ENCODE data around the gene PPIP5K1.
A peak's percentile ranks its signal among the peaks of the same experiment; 100 is the strongest.

PPIP5K1 gene

DNA sequence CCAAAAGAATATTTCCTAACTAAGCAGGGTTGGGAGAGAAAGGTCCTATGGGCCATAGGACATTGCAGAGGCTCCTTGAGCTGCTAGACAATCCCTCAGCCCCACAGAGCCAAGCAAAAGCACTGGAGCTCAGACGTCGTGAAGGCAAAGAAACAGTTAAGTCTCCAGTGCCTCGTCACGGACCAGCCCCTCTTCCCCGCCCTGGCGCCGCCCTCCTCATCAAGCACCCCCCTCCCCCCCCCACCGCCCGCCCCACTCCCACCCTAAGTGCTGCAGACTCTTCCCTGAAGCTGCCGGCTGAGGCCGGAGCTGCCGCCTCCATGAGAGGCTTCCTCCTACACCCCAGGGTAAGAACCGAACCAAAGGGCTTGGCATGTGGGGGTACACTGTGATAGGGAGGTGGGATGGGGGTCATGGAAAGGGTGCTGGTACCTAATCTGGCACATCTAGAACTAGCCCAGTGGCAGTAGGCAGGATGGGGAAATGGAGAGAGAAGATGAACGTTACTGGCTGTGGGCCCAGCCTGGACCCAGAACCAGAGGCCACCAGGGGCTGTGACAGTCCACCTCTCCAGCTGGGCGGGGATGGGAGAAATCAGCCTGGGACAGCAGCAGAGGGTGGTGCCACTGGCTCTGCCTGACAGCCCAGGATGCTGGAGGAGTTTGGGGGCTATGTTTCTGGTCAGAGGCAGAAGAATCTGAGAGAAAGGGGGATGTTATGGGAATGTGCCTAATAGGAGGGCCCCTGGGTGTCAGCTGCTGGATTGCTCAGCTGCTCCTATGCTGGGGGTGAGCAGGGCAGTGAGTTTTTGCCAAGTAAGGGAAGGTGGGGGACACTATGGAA lies 72.4 kb downstream of the PPIP5K1 start, which contains the start of gene MAP1A:
Gene MAP1A, plus strand, starts transcription at position 255 of the 843 bp plus-strand sequence. CDS start 3,866 bp downstream, outside the sequence.
- DNase-seq: peak; percentile 82

DNA sequence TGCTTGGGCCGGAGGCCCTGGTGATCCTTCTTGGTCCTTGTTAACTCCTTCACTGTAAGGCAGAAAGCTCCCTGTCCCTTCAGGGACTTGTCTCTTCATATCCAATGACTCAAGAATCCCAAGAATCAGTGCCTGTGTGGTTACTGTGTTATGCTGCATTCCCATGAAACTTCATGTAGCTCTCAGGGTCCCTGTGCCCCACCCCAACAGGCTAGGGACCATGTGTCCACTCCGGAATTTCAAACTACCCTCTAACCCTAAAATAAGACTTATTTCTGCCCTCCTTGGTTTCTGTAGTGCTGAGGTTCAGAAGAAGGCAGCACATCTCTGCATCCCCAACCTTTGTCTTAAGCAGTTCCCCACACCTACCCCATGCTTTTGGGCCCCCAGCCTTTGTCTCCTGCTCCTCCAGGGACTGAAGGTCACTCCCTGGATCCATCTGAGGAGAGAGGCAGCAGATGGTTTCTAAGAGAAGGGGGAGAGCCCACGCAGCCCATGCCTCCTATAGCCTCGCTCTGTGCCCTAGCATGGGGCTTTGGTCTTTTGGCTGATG lies 73.1 kb downstream of the PPIP5K1 start:
- peak; percentile 78 for DNase-seq

DNA sequence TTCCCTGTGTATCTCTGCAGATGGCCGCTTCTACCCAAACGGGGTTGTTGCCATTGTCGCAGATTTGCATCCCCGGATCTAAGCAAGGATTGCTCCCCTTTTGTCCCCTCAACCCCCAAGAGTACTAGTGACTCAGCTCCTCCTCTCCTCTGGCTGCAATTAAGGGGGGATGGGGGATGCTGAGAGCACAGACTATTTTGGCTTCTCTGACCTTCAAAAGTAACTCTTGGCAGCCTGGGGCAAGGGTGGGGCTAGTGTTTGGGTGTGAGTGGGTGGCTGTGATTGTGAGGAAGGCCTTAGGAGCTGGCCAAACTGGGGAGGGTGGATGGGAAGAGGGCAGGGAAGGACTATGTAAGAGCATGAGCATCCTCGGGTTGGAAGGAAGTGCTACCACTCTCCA lies 73.8 kb downstream of the PPIP5K1 start:
- no peak for DNase-seq

DNA sequence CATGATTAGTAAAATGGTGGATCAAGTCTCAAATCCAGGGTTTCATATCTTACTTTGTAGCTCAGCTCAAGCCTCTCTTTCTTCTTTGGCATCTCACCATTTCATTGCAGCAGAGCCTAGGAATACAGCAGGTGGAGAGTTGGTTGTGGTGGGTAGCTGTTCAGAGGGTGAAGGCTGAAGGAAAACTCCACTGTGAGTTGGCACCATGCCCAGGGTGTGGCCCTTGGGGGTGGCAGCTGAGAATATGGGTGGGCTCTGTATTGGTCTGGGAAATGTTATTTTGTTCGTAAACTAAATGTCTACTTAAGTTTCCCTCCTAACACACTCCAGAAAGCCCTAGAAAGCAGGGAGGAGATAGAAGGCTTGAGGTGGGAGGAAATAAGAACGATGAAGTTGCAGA lies 74.3 kb downstream of the PPIP5K1 start:
- no peak for DNase-seq

DNA sequence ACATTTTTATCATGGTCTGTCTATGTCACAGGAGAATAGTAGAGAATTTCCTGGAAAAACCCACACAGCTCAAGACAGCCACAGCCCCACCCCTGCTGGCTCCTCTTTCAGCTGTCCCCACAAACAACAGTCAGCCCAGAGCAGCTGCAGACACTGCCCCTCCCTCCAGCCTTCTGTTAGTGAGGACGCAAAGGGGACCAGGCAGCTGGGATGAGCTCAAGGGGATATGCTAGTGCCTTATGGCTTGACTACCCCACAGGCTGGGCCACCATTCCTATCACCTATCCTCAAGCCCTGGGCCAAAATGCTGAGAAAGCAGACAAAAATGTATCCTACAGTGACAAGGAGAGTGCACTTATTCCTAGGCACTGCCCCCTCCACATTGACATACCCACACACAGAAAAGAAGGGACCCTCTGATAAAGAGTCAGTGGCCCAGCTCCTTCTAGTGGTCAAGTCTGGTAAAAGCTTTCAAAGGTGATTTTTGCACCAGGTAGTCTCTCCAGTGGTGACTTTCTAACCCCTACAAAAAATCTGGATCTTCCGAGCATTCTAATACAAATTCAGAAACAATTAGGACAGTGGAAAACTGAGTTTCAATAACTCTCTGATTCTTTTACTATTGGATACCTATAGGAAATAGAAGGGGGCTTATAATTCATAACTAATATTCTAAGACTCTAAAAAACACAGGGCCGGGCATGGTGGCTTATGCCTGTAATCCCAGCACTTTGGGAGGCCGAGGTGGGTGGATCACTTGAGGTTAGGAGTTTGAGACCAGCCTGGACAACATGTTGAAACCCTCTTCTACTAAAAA lies 75.6 kb downstream of the PPIP5K1 start:
- no peak for DNase-seq

DNA sequence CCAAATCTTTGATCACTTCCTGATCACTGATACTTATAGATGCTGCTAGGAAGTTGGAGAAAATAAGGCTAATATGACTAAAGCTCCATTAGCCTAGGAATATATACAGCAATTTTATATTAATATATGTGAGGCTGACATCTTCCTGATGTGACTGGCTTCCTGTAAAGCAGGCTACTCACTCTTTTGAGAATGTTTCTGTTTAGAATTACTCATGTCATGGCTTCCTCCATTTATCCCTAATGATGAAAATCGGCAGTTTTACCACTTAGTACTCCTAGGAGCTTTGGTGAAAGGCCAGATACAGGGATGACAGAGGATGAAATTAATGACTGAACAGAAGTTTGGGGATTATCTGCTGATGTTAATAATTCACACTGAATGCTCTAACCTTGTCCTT lies 76.5 kb downstream of the PPIP5K1 start:
- DNase-seq: no peak

DNA sequence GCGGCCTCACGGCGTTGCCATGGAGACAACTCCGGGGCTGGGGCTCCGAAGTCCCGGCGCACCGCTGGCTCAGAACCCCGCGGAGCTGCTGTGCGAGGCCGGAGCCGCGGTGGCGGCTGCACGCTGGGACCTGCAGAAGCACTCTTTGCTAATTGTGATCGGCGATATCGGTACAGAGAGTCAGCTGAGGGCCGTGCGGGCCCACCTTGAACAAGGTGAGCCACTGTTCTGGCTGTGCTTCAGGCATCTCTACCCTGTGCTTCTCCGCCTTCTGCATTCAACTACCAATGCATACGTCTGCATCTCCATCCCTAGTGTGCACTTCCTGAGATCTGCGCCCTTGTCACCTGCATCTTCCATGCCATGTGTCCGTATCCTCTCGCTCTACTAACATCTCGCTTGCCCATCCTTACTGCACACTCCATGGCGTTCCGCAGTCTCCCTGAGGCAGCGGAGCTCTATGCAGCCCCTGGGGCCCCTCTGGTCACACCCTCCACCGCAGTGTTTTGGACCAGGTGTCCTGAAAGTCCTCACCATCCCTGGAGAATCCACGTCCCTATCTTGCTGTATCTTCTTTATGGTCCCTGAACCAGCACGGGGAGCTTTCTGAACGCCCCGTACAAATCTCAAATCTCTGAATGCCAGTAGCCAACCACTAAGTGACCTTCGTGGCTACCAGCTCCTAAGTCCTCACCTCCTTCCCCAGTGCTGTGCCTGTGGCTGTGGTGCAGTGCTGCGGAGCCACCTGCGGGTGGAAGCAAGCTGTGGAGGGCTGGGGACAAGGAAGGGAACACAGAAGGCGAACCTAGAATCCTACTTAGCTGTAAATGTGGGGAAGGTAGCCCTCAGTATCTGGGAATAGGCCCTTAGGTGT lies 78.8 kb downstream of the PPIP5K1 start:
- no peak for DNase-seq

DNA sequence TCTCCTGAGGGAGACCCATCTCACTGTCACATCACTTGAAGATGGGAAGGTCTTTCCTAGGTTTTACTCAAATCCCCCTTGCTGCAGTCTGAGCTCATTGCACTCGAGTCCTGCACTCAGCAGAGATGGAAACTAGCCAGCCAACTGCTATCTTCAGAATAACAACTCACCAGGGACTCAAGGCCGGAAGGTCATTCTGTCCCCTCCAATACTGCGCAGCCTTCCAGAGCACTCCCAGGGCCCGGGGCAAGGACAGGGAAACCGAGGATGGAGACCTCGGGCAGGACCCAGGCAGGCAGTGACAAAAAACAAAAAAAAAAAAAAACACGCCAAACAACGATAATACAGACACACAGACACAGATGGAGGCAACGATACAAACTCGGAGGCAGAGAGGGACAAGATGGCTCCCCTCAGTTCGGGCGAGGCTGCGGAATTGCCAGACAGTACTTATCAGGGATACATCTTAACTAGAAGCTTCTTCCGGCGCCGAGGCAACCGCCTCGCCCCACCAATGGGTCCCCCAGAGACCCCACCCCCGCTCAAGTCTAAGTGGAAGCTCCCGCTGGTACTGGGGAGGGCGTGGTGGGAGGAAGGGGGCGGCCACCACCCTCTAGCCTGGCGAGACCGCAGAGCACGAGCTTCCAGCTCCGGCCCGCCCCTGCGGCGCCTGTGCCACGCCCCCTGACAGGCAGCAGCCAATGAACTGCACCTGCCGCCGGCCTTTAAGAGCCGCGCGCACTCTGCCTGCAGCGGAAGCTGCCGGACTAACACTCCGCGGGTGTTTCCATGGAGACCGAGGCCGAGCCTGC lies 79.6 kb downstream of the PPIP5K1 start:
- peak; percentile 99 for DNase-seq

DNA sequence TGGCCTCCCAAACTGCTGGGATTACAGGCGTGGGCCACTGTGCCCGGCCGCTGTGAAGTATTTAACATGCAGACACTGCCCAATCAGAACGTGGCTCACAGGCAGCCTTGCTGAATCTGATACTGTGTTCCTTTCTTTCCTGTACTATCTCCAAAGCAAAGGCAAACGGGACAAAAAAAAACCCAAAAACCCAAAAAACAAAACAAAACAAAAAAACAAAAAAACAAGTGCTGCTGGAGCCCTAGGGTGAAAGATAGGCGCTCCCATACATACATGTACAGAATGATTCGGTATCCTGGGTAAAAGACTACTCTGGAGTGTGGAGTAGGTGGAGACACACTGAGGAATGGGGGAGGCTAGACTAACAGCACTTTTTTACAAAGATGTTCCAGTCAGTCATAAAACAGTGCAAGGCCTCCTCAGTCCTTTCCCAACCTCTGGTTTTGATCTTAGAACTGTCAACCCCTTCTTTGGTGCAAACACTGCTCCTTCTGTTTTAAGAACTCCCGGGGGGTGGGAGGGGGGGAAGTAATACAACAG lies 80.3 kb downstream of the PPIP5K1 start:
- DNase-seq: no peak

DNA sequence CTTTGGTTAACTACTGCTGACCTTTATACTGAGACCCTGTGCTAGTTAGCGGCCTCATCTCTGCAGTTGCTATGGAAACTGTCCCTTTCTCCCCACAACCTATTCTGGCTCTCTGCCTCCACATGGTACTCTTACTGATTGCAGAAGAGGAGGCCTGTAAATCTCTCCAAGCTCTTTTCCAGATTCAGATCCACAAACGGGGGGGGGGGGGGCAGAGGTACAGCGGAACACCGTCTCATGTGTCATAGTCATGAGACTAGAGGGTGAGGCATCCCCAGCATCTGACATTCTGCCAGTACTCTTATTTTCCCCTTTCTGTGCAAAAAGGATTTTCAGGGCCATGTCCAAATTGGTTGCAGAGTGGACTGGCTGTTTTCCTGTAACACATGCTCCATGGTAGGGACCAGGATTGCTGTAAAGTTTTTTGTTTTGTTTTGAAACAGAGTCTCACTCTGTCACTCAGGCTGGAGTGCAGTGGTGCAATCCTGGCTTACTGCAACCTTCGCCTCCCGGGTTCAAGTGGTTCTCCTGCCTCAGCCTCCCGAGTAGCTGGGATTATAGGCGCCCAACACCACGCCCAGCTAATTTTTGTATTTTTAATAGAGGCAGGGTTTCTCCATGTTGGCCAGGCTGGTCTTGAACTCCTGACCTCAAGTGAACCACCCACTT lies 80.9 kb downstream of the PPIP5K1 start:
- no peak for DNase-seq

DNA sequence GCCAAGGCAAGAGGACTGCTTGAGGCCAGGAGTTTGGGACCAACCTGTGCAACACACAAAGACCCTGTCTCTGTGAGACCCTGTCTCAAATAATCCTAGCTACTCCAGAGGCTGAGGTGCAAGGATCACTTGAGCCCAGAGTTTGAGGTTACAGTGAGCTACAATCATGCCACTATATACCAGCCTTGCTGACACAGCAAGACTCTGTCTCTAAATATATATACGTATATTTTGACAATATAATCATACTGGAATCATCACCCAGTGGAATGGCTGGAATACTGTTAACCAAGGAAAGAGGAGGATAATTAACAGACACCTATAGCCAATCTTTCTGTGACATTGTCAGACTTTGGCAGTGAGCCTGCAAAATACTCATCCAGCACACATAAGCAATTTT lies 81.6 kb downstream of the PPIP5K1 start:
- DNase-seq: no peak

DNA sequence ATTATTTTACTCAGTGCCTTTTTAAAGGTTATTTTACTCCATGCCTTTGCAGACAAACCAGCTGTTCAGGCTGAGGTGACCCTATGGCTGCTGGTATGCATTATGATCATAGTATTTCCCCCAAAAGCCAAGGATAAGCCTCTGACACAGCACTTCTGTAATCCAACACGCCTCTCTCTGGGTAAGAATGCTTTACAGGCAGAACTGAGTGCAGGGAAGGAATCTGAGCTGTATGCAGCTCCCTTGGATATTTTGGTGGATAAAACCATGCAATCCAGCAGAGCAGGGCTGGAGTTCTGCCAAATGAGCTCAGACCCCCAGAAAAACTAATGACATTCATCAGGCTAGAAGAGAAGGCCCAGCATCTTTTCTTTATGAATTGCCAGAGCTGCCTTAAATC lies 84.3 kb downstream of the PPIP5K1 start:
- peak; percentile 93 for DNase-seq

DNA sequence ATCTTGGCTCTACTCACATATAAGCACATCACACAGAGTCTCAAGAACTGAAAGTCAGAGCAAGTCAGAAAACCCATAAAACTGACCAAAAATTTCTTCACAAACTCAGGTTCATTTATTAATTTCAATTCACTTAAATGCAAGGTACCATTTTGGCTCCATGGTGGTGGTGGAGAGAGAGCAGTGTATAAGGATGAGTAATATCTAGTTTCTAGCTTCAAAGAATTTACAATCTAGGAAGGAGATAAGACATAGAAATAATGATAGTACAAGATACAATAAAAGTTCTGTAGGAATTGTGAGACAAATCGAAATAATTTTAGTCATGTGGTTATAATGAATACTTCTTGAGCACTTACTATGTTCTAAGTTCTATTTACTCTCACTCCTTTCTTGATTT lies 90.4 kb downstream of the PPIP5K1 start:
- no peak for DNase-seq

DNA sequence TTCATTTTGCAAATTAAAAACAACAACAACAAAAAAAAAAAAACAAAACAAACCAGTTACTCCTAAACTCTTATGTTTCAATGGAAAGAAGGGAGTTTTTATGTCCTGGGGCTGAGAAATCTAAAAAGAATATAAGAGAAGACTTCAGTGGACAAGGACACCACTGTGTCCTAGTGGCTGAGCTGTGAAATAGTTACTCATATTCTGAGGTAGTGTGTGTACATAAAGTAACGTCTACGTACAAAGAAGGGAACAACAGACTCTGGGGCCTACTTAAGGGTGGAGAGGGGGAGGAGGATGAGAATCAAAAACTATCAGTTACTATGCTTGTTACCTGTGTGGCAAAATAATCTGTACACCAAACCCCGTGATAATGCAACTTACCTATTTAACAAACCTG lies 91.0 kb downstream of the PPIP5K1 start:
- no peak for DNase-seq

DNA sequence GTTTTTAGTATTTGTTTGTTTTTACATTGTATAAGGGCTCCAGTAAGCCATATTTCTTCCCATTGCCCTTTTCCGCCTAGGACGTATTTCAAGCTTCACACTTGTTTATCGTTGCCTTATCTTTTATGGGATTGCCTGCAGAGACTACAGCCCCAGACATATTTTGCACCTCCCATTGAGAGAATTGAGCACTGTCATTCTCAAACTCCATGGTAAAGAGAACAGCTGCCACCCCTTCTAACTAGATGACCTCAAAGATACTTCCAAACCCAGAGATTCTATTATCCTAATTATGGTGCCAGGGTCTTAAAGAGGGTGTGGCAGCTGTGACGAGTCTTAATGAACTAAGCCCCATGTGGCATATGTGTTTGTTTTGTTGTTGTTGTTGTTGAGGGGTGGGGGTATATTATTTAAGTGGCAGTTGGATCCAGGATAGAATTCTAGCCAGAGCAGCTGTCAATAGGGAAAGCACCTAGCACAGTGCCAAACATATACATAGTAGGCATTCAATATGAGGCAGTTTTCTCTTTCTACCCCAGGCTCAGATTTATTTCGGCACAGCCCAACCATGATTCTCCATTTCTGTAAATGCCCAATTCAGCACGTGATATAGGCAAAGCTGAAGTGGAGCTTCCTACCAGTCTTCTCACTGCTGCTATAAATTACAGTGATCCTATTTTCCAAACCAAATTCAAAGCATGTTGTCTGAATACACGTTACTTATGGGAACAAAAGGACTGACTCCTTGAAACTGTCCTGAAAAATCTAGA lies 96.1 kb downstream of the PPIP5K1 start:
- DNase-seq: no peak

DNA sequence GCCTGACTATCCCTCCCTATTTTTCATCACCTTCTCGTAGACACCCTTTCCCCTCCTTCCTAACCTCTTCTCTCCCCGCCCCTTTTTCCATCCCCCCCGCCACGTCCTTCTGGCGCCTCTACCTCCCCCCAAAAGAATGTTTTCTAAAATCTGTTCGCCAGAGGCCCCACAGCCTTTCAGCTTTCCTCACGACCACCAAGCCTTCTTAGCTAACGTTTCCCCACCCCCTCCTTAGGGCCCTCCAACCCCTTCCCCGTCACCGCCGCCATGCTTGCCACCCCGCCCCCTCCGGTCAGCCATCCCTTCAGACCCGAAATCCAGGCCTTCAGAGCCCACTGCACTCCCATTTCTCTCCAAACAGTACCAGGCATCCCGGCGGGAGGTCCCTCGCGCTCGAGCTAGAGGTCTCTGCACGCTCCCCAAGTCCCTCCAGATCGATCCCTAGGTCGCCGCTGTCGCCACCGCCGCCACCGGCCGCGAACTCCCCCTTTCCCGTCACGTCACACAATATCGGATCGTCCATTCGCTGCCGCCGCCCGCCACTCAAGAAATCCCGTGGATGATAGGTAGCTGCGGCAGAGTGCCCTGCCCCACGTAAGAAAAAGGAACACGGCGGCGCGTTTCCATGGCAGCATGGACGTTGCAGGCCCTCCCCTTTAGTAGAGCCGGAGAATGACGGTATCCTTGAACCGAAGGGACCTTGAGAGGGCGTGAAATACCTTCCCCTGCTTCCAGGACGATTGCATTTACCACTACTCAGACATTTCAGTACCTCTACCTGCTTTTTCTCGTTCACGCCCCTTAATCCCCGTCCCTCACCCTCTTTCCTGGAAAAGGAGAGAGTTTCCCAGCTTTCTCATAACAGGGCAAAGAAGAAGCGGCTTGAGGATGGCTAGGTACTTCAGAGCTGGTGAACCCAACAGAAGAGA lies 97.1 kb downstream of the PPIP5K1 start, which contains the start of gene TP53BP1:
Gene TP53BP1, minus strand, starts transcription at position 484 of the 929 bp plus-strand sequence. Its CDS starts 113 bp downstream, at position 371.
- DNase-seq: peak; percentile 95

DNA sequence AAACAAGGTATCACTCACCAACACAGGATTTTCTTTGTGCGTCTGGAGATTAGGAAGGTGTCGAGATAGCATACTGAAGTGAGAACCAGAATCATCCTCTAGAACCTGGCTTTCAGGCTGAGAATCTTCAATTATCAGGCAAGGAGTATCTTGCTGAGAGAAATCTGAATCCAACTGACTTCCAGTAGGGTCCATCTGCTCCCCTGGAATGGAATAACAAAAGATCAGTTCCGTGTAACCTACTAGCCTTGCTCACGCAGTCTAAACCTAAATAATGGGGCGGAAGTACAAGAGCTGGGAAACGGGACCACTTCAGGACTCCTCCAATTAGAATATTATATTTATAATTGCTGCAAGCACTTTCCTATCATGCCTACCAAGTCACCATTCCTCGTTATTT lies 97.7 kb downstream of the PPIP5K1 start:
- DNase-seq: no peak

DNA sequence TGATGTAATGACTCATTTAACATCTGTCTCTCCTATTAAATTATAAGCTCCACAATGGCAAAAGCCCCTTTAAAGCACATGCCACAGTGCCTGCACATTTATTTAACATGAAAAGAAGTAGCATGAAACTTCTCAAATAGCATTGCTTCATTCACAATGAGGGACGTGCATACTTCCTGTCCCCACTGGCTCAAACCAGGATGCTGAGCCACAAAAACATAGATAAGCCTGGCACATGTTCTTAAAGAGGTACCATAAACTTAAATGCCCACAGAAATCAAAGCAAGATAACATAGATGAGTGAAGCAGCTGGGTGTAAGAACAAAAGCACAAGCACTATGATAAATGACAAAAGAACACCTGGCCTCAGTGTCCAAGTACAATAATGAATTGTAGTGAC lies 100.8 kb downstream of the PPIP5K1 start:
- no peak for DNase-seq

Measured in fibroblast of skin of abdomen (primary cell).